GM06990 (cell line): Measurements from ENCODE around the gene RIN3.
"Not testable (repeated sequence)": the region's sequence is repeated elsewhere in the genome, so short reads cannot be mapped to it uniquely, and the experiment has no call there.

ENCODE experiments used
- DNase-seq: peaks from one replicate; pipeline ENCODE4 v3.0.0-alpha.2; 2011; ENCODE audit not compliant: insufficient read length; ENCODE audit errors: extremely low read depth
- H3K27me3 ChIP-seq: replicated peaks from 2 replicates; pipeline ENCODE4 v1.6.0; 2011; ENCODE audit warnings: low read length; ENCODE audit not compliant: control insufficient read depth, insufficient read depth
- H3K36me3 ChIP-seq: 2 replicates; pipeline ENCODE4 v1.5.1; 2011; ENCODE audit warnings: low read length; ENCODE audit not compliant: control insufficient read depth, insufficient read depth
- H3K4me3 ChIP-seq: replicated peaks from 2 replicates; pipeline ENCODE4 v1.5.1; 2011; ENCODE audit warnings: low read depth, mild to moderate bottlenecking, control low read depth, low read length
- TF ChIP-seq, protein P1 (sequence below): IDR thresholded peaks from 2 replicates; pipeline ENCODE4 v1.5.1; 2011; ENCODE audit warnings: low read length, control low read depth, mild to moderate bottlenecking, inconsistent platforms; ENCODE audit not compliant: insufficient read depth, poor library complexity, severe bottlenecking

RIN3 gene

DNA sequence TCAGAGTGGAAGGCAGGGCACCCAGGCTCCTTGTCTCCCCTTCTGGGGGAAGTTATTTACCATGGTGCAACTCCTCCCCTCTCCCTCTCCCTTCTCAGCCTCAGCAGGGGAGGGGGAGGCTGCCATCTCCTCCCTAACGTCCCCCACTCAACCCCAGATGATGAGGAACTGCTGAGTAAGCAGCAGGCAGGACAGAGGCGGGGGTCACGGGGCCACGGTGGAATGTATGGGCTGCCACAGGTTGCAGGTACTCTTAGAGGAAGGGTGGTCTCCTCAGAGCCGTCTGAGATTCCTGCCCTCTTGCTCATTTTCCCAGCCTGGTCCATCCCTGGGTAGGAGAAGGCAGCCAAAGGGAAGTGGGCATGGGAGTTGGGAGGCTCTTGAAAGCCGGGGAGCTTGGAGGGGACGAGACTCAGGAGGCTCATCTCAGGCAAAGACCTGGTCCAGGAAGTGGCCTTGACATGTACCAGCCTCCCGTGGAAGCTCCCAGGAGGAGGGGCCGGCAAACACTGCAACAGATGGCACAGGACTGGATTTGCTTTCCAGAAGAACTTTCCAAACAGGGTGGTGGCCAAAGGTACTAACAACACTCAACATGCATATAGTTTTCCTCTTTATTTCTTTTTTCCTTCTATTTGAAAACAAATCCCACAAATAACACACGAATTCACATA, 19.0 kb downstream of the RIN3 start:
- no peak overlapping the region for H3K4me3 ChIP-seq
- no peaks in the 10 kb centered on the region for H3K36me3 ChIP-seq
- TF ChIP-seq, protein P1, sequence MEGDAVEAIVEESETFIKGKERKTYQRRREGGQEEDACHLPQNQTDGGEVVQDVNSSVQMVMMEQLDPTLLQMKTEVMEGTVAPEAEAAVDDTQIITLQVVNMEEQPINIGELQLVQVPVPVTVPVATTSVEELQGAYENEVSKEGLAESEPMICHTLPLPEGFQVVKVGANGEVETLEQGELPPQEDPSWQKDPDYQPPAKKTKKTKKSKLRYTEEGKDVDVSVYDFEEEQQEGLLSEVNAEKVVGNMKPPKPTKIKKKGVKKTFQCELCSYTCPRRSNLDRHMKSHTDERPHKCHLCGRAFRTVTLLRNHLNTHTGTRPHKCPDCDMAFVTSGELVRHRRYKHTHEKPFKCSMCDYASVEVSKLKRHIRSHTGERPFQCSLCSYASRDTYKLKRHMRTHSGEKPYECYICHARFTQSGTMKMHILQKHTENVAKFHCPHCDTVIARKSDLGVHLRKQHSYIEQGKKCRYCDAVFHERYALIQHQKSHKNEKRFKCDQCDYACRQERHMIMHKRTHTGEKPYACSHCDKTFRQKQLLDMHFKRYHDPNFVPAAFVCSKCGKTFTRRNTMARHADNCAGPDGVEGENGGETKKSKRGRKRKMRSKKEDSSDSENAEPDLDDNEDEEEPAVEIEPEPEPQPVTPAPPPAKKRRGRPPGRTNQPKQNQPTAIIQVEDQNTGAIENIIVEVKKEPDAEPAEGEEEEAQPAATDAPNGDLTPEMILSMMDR: no peak
- no peak for DNase-seq
- no peaks in the 10 kb centered on the region for H3K27me3 ChIP-seq

DNA sequence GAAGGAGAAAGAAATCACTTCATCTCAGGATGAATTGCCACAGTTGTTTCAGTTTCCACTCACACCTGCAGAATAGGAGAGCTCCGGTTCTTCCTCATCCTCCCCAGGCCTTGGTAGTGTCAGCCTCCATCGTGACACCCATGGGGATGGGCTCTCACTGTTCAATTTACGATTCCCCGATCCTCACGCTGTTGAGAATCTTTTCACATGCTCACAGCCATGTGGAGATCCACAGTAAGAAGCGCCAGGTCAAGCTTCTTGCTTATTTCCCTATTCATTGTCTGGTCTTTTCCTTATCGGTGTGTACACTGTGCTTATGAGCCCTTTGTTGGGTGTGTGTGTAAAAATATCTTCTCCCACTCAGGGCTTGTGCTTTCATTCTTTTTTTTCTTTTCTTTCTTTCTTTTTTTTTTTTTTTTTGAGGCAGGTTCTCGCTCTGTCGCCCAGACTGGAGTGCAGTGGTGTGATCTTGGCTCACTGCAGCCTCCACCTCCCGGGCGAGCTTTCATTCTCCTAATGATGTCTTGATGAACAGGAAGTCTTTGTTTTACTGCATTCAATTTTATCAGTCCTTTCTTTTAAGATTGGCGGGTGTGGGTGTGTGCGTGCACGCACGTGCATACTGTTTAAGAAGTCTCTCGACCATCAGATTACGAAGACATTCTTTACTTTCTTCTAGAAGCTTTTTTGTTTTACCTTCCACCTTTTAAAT, 21.5 kb downstream of the RIN3 start:
- TF ChIP-seq, protein P1: no peak
- no peaks in the 10 kb centered on the region for H3K36me3 ChIP-seq
- DNase-seq: no peak
- H3K27me3 ChIP-seq: no peaks in the 10 kb centered on the region
- H3K4me3 ChIP-seq: no peak overlapping the region

DNA sequence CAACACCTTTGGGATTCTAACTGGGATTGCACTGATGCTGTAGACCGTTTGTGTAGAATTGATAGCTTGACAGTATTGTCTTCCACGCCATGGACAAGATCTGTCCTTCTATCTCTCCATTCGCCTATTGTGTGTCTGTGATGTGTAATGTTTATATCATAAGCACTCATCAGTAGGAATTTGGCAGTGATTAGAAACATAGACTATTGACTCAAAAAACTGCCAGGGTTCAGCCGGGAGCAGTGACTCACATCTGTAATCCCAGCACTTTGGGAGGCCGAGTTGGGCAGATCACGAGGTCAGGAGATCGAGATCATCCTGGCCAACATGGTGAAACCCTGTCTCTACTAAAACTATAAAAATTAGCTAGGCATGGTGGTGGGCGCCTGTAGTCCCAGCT, 22.6 kb downstream of the RIN3 start:
- H3K27me3 ChIP-seq, H3K4me3 ChIP-seq, H3K36me3 ChIP-seq, DNase-seq: not testable (repeated sequence)

DNA sequence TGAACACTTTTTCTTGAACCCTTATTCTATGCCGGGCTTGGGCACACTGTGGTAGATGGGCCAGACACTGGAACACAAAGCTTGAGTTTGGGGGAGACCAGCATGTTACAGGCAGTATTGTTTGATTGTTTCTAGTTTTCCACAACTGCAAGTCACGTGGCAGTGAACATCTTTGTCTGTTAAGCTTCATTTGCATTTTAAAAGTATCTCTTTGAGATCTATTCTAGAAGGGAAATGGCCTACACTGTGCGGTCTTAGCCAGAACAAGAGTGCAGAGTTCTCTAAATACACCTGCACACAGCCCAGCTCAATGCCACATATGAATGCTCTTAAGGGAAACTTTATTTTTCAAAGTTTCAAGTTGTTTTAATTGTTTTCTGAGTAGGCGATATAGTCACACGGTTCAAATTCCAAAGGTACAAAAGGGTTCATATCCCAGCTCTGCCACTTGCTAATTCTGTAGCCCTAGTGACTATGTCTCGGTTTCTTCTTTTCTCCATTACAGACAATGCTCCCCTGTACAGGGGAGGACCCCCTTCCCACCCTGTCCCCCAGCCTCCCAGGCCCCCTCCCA, 24.9 kb downstream of the RIN3 start:
- TF ChIP-seq, protein P1: no peak
- Histone ChIP-seq H3K36me3 (no peaks in the 10 kb centered on the region), H3K27me3 (no peaks in the 10 kb centered on the region), H3K4me3 (no peak overlapping the region)
- no peak for DNase-seq

DNA sequence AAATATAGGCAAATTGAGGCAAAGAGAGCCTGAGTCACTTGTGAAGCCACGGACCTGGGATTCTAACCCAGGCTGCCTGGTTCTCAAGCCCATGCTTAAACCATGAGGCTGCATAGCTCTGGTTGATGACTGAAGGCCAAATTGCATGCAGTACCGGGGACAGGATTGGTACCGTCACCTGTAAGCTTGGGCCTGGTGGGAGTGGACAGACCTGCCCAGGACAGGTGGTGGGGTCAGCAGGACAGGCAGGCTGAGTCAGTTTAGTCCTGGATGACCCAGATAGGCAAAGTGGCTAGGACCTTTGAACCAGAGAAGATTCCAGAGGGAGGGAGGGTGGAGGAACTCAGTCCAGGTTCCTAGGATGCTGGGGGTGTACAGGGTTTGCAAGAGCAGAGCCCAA, 25.8 kb downstream of the RIN3 start:
- Histone ChIP-seq H3K4me3 (no peak overlapping the region), H3K36me3 (no peaks in the 10 kb centered on the region), H3K27me3 (no peaks in the 10 kb centered on the region)
- DNase-seq: no peak
- TF ChIP-seq, protein P1: no peak

DNA sequence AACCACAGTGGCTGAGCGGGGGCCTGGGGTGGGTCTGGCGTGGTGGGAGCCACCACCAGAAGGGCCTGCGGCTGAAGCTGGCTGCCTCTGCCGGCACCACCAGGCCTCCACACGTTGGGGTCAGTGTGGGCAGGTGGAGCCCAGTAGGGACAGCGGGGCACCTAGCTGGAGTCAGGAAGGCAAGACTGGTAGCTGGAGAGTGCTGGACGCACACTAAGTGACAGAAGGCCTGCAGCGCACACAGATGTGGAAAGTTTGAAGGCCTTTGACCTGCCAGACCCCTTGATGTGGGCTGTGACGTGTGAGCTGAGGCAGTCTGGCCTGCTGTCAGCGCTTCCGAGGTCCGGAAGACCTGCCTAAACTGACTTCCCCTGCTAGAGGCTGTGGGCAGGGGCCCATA, 26.3 kb downstream of the RIN3 start:
- Histone ChIP-seq H3K4me3 (no peak overlapping the region), H3K27me3 (no peaks in the 10 kb centered on the region), H3K36me3 (no peaks in the 10 kb centered on the region)
- TF ChIP-seq, protein P1: no peak
- DNase-seq: no peak
